Epidermal melanocyte (primary cell): ENCODE data around the gene NRXN3.

Source experiments
- DNase-seq: peaks from one replicate; pipeline ENCODE4 v3.0.0; 2011; ENCODE audit warnings: low spot score; ENCODE audit not compliant: insufficient read length

Gene NRXN3

DNA sequence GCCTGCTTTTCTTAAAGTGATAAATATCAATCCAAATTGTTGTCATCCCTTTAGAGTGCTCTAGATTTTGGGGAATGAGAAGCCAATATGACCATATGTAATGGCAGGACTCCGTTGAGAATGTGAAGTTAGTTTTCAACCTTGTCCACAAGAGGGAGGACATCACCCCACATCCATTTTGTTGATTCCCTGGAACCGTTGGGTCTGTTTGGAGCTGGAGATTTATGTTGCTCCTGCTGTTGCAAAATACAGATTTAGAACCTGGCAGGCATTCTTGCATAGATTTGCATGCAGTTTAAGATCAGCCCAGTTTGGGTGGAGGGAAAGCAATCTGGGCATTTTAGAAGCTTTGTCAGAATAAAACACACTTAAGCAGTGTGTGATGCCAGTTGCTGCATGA lies 620.1 kb downstream of the NRXN3 start:
- DNase-seq, result no peak

DNA sequence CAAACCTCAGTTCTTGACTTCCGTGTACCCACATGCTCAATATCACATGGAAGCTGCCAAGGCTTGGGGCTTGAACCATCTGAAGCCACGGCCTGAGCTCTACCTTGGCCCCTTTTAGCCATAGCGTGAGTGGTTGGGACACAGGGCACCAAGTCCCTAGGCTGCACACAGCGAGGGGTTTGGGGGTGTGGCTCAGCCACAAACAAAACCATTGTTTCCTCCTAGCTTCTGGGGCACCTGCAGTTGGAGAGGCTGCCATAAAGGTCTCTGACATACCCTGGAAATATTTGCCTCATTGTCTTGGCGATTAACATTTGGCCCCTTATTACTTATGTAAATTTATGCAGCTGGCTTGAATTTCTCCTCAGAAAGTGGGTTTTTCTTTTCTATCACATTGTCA lies 628.6 kb downstream of the NRXN3 start:
- DNase-seq, result no peak

DNA sequence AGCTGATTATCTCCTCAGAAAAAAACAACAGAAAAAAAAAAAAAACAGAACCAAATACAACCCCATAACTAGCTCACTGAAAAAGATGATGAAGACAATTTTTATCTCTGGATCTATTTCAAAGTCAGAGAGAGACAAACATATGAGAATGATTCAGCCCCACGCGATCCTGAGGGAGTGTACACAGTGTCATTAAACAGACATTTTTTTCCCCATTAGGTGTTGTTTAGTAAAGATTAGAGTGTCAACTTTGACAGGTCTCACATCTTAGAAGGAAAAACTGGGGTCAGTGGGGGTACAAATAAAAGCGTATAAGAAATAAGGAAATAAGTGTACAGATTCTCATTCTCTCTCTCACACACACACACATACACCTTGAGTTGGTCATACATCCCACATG lies 635.4 kb downstream of the NRXN3 start:
- DNase-seq, result no peak

DNA sequence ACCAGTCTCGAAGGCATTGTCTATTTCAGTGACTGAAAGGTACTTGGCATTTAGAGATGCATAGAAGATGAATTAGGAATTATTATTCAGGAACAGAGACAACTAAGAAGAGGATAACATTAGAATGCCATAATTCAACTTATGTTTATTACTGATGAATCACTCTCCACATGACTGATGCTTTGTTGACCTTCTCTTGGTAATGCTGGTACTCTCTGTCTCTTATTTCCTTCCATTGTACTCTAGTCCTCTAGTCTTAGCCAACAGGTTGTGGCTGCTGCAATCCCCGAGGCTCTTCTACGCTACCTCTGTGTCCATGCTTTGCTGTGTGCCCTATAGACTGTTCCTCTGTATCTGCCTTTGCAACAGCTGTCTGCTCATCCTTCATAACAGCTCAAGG lies 652.9 kb downstream of the NRXN3 start:
- no peak for DNase-seq

DNA sequence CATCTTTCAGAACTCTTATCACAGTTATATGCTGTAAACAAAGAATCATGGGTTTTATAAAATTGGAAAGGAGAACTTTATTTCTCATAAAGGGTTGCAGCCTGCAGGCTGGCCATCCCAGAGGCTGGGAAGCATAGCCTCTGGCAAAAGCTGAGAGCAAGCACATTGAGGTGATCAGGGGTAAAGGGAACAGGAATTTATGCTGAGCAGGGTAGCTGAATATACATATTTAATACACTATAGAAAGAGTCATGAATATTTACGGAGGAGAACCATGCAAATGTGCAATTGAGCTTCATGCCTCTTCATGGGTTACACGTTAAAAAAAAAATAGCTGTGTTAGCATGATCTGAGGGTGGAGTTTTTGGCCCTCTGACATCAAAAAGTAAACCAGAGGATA lies 653.3 kb downstream of the NRXN3 start:
- DNase-seq, result no peak

DNA sequence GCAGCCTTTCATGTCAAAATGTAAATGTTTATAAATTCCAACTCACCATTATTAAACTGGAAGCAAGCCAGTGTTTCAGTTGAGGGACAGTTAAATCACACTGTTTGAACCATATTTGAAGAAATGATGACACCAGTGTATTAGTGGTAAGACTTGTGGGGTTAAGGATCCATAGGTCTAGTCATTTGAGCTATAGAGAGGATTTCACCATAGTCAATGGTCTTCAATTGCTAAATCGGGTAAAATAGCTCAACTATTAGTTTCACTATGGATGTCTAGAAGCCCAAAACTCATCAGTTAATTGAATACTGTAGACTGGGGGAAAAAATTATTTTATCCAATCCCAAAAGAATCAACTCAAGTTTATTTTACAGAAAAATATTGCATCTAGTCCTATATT lies 659.1 kb downstream of the NRXN3 start:
- DNase-seq, result no peak

DNA sequence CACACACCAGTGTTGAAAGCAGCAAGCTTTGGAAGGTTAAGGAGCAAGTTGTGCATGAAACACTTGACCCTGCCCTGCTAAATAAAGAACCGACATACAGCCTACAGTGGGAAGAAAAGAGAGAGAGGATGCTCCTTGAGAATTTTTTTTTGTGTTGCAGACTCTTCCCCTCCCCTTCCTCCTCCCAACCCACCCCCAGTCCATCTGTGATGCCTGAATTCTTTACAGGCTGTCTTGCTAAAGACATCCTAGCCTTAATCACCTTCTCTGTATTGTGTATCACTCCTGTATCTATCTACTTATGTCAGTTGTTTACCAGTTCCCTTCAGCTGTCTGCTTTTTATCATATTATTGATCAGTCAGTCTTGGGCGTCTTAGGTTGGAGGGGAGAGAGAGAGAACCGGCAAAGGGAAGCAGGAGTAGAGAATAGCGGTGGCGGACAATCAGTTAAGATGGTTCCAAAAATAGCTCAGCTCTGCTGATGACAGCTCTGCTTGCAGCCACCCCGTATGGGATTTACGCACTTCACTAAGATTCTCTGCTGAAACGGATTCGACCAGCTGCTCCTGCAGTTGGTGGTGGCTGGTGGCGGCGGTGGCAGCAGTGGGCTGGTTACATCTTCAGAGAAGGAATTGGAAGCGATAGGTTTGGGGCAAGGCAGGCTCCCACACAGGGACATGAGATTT lies 664.7 kb downstream of the NRXN3 start:
- no peak for DNase-seq

DNA sequence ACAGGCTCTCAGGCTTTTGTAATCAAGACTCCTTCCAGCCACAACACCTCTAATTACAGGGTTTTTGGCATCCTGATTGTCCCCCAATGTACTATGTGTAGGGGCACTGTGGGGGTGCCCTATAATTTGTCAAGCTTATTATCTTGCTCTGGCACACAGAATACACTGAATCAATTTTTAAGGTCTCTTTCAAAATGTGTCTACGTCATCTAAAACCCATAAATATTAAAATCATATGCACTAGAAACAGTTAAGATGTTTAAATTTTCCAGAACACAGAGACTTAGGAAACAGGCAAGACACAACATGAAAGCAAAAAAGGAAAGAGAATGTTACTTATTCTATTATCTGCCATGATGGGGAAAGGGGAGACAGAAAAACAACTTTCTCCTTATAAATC lies 665.7 kb downstream of the NRXN3 start:
- no peak for DNase-seq

DNA sequence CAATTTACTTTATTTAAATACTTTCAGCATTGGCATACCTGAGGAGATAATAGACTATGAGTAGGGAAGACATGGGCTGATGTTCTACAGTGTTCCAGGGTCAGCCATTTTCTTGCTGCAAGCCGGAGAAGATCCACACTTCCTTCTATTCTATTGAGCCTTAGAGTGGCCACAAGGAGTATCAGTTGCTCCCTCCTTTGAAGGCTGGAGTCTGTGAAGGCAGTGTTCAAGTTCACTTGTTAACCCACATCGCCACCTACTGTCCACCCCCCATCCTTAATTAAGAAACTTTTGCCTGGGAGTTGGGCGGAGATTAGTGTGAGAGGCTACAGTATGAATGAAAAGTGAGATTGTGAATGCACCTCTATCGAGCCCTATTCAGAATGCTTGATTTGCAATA lies 666.6 kb downstream of the NRXN3 start:
- peak; percentile 25 for DNase-seq

DNA sequence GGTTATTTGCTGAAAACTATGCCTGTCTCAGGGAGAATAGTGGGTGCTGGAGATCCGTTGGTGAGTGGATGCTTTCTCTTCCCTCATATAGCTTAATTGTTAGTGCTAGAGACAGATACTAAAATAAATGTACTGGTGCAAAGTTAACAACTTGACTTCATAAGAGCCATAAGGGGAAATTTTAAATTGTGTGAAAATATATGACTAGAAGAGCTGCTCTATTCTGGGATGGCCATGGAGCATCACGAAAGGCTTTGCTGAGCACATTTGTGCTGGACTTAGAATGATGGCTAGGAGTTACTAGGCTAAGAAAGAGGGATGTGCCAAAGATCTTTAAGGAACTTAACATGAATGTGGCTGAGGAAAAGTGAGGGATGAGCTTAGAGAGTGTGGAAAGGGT lies 668.8 kb downstream of the NRXN3 start:
- no peak for DNase-seq

DNA sequence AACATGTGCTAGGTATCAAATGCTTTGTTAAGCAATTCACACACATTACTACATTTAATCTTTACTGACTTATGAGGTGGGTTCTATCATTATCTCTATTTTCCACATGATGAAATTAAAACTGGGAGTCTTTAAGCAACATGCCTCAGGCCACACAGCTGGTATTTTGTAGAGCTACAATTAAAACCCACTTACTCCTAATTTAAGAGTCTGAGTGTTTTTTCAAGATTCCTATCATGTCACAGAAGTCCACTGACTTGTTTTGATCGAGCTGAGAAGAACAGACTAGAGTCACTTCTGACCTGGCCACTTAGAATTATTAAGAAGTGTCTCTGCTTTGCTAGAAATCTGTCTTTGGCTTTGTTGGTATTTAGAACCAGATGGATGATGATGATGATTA lies 670.7 kb downstream of the NRXN3 start:
- no peak for DNase-seq

DNA sequence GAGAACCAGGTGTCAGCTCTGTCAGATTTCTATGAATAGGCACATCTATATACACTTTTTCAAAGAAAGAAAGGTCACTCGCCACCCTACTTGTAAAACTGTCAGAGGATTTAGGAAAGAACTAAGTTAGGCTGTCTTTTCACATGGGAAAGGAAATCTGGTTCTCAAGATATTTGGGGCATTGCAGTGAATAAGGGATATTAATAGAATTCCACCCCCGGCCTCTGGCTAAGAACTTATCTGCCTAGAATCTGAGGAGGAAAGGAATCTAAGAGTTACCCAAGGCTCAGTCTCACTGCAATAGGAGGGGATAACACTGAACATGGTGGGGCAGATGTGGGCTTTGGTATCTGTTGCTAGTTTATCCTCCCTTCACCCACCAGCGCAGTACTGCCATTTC lies 677.6 kb downstream of the NRXN3 start:
- no peak for DNase-seq

DNA sequence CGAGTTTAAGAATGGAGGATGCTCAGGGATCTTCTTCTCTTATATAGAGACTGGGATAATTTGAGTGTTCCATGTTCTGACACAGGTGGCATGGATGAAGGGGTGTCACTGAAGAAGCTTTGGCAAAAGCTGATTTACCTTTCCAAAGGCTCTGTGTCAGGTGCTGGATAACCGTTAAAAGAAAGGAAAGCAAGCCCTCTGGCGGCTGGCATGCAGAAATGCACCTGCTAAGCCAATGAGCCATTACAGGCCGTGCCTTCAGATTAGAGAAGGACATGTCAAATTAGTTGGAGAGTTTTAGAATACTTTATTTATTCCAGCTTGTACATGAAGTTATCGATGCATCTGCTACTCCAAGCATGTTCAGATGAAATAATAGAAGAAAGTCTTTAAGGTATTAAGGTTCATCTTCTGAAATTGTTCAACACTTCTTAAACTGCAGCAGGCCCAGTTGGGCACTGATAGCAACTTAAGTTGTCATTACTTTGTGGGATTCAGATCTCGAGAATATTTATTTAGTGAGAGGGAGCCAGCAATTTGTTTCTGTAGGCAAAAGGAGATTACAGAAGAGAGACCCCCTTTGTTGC lies 678.2 kb downstream of the NRXN3 start:
- no peak for DNase-seq

DNA sequence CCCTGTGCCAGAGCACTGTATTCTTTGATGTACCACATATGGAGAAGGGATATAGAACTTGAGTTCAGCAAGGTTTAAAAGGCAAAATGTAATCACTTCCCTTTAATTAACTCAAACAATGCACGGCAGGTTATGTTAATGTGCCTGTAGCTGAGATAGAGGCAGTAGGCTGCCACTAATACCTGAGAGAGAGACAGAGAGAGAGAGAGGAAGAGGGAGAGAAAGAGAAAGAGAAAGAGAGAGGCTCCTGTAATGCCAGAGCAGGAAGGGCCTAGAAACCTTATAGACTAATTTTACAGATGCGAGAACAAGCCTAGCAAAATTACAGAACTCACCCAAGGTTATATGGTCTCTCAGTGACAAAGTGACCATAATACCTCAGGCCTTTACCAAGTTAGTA lies 679.8 kb downstream of the NRXN3 start:
- no peak for DNase-seq

DNA sequence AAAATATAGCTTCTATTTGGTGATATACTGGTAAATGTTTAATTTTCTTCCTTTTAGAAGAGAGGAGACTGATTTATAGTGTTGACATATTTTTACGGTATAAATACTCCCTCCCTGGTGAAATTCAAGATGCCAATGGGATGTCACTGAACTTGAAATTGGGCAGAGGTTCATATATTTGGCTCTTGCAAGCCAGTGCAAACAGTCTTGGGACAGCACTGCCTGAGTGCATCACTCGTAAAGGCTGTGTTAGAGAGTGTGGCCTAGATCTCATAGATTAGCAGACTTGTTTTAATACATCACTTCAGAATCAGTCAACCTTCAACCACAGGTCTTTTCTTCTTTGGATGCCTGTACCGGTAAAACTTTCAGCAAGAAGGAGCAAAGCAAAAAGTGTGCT lies 681.0 kb downstream of the NRXN3 start:
- DNase-seq, result no peak

DNA sequence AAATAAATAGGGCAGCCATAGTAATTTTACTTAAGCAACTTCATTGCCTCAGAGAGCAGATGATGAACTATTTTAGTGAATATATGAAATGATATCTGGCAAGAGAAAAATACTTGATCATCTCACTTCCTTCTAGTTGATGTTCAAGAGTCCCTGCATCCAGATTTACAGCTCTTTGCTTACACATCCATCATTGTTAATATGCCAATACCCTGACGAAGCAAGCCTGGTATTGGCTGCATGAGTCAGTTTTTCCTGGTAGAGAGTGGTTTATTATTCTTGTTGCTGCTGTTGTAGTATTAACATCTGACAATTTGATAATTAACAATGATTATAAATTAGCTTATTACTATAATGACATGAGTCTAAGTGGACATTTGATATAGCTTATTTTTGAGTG lies 681.9 kb downstream of the NRXN3 start:
- DNase-seq, result no peak

DNA sequence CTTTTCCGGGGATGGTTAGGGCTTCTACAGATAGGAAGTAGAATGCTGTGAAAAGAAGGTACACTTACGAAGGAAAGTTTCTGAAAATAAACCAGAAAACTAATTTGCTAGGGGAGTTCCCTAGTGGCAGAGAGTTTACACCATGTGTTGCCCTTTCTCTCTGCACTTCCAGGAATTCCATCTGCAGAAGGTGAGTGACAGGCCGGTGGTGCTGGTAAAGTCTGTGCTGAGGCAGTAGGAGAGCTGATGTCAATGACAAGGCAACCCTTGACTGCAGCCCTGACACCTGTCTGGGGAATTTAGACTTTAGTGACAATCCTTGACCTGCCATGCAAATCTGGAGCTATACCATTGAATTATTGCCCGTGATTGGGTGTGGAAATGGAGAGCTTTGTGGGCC lies 687.8 kb downstream of the NRXN3 start:
- no peak for DNase-seq

DNA sequence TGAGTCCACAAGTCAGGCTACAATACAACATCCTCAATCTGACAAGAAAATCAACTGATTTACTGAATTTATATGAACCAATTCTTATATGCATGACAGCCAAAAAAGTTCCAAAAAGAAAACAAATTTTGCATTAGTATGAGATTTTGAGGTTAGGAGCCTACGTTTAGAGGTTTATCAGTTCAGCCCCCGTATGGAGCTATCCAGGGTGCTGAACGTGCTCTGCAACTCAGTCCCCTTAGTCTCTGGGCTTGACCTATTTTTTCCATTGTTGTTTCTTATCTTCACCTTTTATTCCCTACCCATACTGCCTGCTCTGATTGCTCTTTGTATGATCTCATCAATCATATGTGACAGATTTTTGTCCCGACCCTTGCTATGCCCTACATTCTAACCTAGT lies 693.0 kb downstream of the NRXN3 start:
- DNase-seq, result no peak

DNA sequence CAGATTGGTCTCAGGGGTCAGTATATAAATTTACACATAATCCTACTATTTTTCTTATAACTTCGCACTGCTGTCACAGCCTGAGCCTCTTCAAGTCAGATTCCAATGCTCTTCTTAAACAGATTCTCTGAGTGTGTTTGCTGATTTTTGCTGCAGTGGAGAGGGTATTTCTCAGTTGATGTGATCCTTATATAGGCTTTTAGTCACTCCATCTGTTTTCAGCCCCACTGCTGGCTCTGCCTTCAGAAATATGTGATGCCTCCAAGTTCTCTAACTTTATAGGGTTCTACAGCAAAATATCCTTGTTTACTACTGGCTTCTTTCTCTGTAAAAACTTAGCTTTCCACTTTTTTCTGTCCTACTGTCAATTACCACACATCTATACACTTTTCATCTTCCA lies 702.7 kb downstream of the NRXN3 start:
- DNase-seq, result no peak

DNA sequence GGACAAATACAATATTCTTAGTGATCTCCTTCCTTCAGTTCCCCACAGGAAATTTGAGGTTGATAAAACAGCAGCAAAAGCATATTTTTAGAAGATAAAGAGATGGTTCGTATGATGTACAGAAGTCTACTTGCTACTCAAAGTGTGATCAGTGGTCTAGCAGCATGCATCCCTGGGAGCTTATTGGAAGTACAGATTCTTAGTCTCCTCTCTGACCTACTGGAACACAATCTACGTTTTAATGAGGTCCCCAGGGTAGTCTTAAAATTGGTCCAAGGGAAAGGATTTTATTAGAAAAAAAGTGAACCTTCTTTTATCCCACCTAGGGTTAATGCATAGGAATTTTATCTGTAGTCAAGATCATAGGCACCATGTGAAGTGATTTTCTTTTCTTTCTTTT lies 703.4 kb downstream of the NRXN3 start:
- no peak for DNase-seq

DNA sequence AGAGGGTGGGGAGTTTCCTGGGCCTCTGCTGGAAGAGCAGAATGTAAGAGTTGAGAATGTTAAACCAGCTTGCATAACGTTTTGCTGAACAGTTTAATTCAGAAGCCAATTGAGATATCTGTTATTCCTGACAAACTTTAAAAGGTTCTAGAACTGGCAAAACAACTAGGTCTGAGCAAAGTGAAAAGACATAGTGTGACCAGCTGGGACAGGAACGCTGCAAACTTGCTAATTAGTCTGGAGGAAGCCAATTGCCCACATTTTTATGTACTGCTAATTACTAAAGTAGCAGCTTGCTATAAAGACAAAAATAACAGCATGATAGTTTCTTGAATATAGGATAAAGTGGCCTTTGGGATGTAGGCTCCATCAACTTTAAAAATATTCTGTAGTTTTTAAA lies 704.9 kb downstream of the NRXN3 start:
- no peak for DNase-seq

DNA sequence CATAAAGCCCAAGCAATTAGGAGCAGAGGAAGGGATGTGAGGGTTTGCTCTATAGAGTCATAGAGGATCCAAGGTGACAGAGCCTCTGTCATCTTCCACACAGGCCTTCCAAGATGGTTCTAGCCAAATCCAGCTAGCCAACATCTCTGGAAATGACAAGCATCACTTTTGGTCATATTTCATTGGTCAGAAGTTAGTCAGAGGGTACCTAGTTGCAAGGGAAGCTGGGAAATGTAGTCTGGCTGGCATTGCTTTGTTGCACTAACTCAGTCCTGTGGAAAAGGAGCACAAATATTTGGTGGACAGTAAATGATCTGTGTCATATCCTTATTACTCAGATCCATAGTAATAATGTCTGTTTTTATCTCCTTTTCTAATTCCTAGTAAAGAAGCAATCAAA lies 715.7 kb downstream of the NRXN3 start:
- DNase-seq, result no peak

DNA sequence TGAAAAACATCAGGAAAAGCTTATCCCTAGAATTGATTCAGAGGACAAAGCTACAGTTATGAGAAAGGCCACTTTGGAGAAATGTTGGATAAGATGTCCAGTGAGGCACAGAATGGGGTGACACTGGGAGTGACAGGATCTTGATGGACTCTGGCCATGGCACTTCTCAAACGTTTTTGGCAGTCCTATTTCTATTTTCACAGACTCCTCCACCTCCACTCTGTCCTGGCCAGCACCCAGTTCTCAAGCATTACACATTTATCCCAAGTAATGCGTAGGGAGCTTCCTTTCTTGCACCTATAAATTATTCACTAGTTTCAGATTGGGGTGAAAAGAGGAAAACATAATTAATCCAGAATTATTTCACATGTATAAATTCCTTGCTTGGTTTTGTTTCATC lies 727.3 kb downstream of the NRXN3 start:
- DNase-seq, result no peak
